HepG2 (cell line): ENCODE measurements around the gene NCOA6. TPM values are rescaled to one million over a fixed set of nuclear protein-coding genes. Genes with fewer than 3 reads are reported as not detected.

Experiments used
- CBX5 ChIP-seq: sonication (generic); formaldehyde crosslinking; IDR thresholded peaks from 2 replicates; pipeline ENCODE4 v1.4.0; 2020; ENCODE audit warnings: missing genetic modification reagents, borderline replicate concordance
- FOSL2 ChIP-seq: sonication (generic); formaldehyde crosslinking; IDR thresholded peaks from 2 replicates; pipeline ENCODE4 v1.4.0; 2020; ENCODE audit warnings: missing genetic modification reagents
- FOXA3 ChIP-seq: IDR thresholded peaks from 2 replicates; pipeline ENCODE4 v1.6.1; 2016; ENCODE audit warnings: missing genetic modification reagents, missing compliant biosample characterization
- HHEX ChIP-seq: IDR thresholded peaks from 2 replicates; pipeline ENCODE4 v1.6.1; 2016; ENCODE audit warnings: control low read depth
- WIZ ChIP-seq: sonication (generic); formaldehyde crosslinking; IDR thresholded peaks from 2 replicates; pipeline ENCODE4 v1.5.1; 2020; ENCODE audit warnings: mild to moderate bottlenecking, missing genetic modification reagents
- ZEB1 ChIP-seq: IDR thresholded peaks from 2 replicates; pipeline ENCODE4 v1.6.1; 2012; ENCODE audit warnings: mild to moderate bottlenecking, low read depth, inconsistent platforms; ENCODE audit not compliant: insufficient replicate concordance
- ZFP91 ChIP-seq: sonication (generic); formaldehyde crosslinking; IDR thresholded peaks from 2 replicates; pipeline ENCODE4 v1.9.0; 2022; ENCODE audit warnings: missing genetic modification reagents, mild to moderate bottlenecking, borderline replicate concordance
- ZNF101 ChIP-seq: sonication (generic); formaldehyde crosslinking; IDR thresholded peaks from 2 replicates; pipeline ENCODE4 v1.4.0; 2020; ENCODE audit warnings: mild to moderate bottlenecking, low read depth, missing genetic modification reagents, borderline replicate concordance
- ZNF142 ChIP-seq: sonication (generic); formaldehyde crosslinking; IDR thresholded peaks from 2 replicates; pipeline ENCODE4 v1.4.0; 2020; ENCODE audit warnings: missing genetic modification reagents
- ZNF292 ChIP-seq: sonication (generic); formaldehyde crosslinking; IDR thresholded peaks from 2 replicates; pipeline ENCODE4 v1.8.1; 2022; ENCODE audit warnings: mild to moderate bottlenecking, low read depth, missing genetic modification reagents, borderline replicate concordance
- ZNF510 ChIP-seq: sonication (generic); formaldehyde crosslinking; IDR thresholded peaks from 2 replicates; pipeline ENCODE4 v1.4.0; 2020; ENCODE audit warnings: low read depth, mild to moderate bottlenecking, missing genetic modification reagents
- ZNF574 ChIP-seq: sonication (generic); formaldehyde crosslinking; IDR thresholded peaks from 2 replicates; pipeline ENCODE4 v1.4.0; 2020; ENCODE audit warnings: missing genetic modification reagents
- polyA plus RNA-seq, 8 experiments: library from polyadenylated mRNA; depleted of rRNA in 3 of 8; stranded (reverse) in 7 of 8; unstranded in 1 of 8; fragments of >200 nt; fragmentation: Illumina TruSeq in 4 of 8; extraction: Trizol in 4 of 8; gene quantifications; 2 replicates each; pipeline versions ENCODE4 v1.2.1 to v1.2.3, GENCODE V29; 2011 to 2016; ENCODE audit warnings: low read depth in 4 of 8, missing spikeins in 1 of 8, mixed read lengths in 1 of 8; ENCODE audit not compliant: insufficient read depth in 1 of 8
- total RNA-seq, 5 experiments: library from RNA; depleted of rRNA; stranded (reverse); fragments of >200 nt; fragmentation: Illumina TruSeq; extraction: Trizol; gene quantifications; 2 replicates each; pipeline ENCODE4 v1.2.3, GENCODE V29; 2016; ENCODE audit warnings: low read depth in 1 of 5
- TF ChIP-seq, protein P1 (sequence below): sonication (generic); formaldehyde crosslinking; IDR thresholded peaks from 2 replicates; pipeline ENCODE4 v1.5.0; 2020; ENCODE audit warnings: missing genetic modification reagents, mild to moderate bottlenecking, borderline replicate concordance
- TF ChIP-seq, protein P2 (sequence below): sonication (generic); formaldehyde crosslinking; IDR thresholded peaks from 2 replicates; pipeline ENCODE4 v1.5.0; 2020; ENCODE audit warnings: mild to moderate bottlenecking, missing genetic modification reagents, moderate library complexity

NCOA6 gene
- total and polyA plus RNA-seq, 2 of the 13 experiments (the other 11 are each of a cell fraction or from before 2014, with no cell fraction given): 11.2 to 29.3 TPM

GRCh38 chr20:34703424-34704176 is 121.9 kb downstream of the NCOA6 start (continued):
- TF ChIP-seq ZNF142 (CRISPR knock-in tag) (no peak; the same call in 1 of the 2 replicates), ZNF292 (CRISPR knock-in tag) (peak; percentile 73), CBX5 (CRISPR knock-in tag) (no peak), WIZ (CRISPR knock-in tag) (peak; percentile 62), ZNF574 (no peak), ZNF510 (CRISPR knock-in tag) (no peak), ZFP91 (CRISPR knock-in tag) (peak; percentile 57; the same call in 1 of the 2 replicates), HHEX (no peak), ZNF101 (CRISPR knock-in tag) (no peak), FOSL2 (CRISPR knock-in tag) (peak; percentile 24; the same call in 1 of the 2 replicates), FOXA3 (CRISPR knock-in tag) (peak; percentile 94), ZEB1 (no peak)
- TF ChIP-seq, protein P1, sequence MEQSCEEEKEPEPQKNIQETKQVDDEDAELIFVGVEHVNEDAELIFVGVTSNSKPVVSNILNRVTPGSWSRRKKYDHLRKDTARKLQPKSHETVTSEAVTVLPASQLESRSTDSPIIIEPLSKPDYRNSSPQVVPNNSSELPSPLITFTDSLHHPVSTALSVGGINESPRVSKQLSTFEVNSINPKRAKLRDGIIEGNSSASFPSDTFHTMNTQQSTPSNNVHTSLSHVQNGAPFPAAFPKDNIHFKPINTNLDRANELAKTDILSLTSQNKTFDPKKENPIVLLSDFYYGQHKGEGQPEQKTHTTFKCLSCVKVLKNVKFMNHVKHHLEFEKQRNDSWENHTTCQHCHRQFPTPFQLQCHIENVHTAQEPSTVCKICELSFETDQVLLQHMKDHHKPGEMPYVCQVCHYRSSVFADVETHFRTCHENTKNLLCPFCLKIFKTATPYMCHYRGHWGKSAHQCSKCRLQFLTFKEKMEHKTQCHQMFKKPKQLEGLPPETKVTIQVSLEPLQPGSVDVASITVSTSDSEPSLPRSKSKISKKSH (CRISPR knock-in tag): no peak
- TF ChIP-seq, protein P2, sequence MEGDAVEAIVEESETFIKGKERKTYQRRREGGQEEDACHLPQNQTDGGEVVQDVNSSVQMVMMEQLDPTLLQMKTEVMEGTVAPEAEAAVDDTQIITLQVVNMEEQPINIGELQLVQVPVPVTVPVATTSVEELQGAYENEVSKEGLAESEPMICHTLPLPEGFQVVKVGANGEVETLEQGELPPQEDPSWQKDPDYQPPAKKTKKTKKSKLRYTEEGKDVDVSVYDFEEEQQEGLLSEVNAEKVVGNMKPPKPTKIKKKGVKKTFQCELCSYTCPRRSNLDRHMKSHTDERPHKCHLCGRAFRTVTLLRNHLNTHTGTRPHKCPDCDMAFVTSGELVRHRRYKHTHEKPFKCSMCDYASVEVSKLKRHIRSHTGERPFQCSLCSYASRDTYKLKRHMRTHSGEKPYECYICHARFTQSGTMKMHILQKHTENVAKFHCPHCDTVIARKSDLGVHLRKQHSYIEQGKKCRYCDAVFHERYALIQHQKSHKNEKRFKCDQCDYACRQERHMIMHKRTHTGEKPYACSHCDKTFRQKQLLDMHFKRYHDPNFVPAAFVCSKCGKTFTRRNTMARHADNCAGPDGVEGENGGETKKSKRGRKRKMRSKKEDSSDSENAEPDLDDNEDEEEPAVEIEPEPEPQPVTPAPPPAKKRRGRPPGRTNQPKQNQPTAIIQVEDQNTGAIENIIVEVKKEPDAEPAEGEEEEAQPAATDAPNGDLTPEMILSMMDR (CRISPR knock-in tag): no peak; the same call in 1 of the 2 replicates
